Measurements from ENCODE around the gene CYREN.
"Not testable (repeated sequence)": the region's sequence is repeated elsewhere in the genome, so short reads cannot be mapped to it uniquely, and the experiment has no call there.

The CYREN gene

GRCh38 chr7:135174941-135175340 is 4.4 kb upstream of the CYREN start:
- DNase-seq, result no peak

DNA sequence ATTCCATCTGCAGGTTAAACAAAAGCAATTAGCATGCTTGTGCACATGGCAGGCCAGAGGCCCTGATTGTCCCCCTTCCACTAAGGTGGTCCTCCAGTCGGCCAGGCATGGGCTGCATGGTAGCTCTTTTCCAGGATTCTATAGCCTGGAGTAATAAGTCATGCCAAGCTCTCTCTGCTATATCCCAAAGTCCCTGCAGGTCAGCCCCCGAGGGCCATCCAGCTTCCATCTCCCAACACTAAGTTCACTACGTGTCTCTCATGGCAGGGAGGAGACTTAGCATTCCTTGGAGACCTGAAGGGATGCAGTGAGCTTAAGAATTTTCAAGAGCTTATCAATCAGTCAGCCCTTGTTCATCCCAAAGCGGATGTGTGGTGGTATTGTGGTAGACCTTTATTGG is 3.4 kb upstream of the CYREN start:
- not testable (repeated sequence) for DNase-seq

- not testable (repeated sequence) for DNase-seq
Observed at GRCh38 chr7:135171581-135172291, 1.2 kb upstream of the CYREN start.

DNA sequence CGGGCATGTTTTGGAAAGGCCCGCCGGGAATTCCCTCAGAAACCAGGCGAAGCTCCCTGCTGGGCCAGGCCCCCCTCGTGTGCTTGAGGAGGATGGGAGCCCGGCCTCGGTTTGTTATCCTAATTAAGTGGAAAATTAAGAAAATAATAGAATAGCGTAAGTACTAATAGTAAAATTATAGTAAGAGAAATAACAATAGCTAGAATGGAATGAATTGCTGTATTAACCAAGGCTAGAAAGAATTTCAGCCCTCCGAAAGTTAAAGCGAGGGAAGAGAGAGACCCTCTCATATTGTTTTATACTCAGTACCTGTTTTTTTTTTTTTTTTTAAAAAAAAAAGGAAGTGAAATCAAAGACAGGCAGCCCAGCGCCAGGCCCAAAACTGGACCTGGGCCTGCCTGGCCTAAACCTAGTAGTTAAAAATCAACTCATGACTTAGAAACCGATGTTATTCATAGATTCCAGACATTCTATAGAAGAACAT is 533 bp upstream of the CYREN start:
- DNase-seq, result not testable (repeated sequence)

DNA sequence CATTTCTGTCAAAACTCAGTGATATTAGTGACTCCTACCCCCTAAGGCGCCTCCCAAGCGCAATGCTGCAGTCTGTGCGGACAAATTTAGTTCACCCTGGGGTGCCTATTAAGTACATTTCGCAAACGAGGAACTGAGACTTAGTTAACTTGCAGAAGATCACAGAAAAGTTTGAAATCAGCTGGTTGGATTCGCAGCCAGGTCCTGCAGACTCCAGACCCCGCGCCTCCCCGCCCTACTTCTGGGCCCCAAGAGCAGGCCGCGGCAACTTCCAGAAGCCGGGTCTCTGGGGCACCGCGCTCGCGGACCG is 588 bp downstream of the CYREN start:
- no peak for DNase-seq

GRCh38 chr7:135169141-135169963 is 1.2 kb downstream of the CYREN start:
- DNase-seq, result peak; percentile 32 to 62

DNA sequence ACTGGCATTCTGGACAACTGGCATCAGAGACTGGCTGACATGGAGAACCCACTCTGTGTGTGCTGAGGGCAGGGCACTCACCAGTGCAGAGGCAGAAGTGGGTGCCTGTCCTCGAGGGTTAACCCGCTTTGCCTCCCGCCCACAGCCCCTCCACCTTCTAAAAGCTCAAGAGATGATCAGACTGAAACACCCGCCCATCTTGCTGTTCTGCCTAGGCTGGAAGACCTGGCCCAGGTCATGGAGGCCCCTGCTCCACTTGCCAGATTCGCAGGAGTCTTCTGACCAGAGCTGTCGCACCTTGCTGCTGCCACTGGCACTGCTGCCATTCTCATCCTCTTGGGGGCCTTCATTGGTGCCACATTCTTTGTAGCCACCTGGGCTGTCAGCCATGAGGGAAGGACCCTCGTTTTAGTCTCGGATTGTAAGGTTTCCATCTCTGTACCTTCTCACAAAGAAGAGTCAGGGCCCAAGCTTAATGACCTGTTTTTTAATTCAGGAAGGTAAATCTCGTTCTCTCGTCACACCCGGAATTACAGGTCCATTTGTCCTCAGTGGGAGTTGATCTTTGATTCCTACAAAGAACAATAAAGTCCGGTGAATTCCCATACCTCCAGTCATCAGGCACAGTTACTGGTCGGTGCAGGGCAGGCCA is 1.9 kb downstream of the CYREN start:
- no peak for DNase-seq

DNA sequence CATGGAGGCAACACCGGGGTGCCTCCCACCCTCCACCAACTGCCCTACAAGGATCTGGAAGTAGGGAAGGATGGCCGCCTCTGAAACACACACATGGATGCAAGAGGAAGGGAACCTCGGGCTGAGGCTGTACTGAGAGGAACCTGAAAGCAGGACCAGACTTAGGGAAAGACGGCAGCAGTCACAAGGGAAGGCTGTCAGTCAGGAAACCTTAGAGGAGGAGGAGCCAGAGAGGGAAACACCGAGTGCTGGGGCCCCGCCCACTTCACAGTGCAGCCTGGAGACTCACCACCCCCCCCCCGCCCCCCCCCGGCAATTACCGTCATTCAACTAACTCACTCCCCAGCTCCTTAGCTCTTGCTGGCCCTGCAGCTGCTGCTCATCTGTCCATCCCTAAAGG is 2.5 kb downstream of the CYREN start:
- no peak for DNase-seq

DNA sequence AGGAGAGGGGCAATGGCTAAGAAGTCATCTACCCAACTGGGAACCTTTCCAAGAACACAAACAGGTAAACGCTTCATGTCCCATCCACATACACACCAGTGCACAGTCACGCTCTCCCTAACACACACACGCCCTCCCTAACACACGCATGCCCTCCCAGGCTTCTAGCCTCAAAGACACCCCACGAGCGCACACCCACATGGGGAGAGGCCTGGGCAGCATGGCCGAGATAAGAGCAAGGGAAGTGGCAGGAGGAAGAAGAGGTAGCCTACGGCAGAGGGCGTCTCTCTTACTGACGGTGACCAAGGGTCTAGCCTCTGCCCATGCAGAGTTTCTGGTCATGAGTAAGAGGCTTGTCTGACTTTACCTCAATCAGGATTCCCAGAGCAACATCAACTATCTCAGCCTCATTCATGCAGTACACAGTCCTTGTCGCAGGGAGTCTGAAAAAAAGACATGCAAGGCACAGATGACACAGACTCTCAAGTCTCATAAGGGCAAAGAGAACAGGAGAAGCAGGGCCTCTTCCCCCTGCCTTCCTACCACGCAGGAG is 3.1 kb downstream of the CYREN start:
- no peak for DNase-seq

DNA sequence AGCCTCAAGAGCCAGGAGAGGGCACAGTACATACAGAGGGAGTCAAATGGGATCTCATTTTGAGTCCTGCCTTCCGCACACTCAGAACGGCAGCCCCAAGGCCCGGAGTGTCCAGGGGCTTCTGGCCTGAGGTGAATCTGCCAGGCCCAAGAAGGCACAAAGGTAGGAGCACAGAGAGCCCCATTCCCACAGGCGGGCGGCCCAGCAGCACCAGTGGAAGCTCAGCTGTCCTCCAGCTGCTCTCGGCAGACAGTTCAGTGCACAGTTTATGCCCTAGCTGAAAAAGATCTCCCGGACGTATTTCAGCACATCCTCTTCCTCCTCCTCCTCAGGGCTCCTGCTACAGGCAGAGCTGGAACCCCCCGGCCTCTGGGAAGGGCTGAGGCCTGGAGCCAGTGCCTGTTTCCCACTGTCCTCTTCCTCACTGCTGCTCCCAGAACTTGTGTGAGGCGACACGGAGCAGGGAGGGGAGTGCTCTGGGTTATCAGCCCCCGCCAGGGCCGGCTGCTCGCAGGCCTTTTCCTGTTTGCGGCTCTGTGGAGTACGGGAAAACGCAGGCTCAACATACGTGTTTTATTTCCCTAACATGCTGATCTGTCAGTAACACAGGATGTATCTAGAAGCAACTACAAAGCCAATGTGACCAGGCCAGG is 4.0 kb downstream of the CYREN start:
- DNase-seq, result no peak

DNA sequence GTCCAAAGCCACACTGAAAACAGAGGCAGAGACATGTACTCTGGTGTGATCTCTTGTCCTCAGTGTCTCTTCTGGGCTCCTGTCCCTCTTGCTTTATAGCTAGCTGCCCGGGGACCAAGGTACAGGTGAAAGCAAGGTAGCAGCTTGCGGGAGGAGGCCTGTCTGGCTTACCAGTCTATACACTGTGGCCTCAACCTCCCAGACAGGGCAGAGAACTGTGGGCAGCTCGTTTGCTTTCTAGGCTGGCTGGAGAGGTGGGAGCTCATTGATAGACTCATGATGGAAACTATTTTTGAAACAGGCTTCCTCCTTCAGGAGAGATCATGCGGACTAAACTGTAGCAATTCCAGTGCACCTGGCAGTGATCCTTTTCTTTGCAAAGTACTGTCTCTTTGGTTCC is 4.6 kb downstream of the CYREN start:
- DNase-seq, result no peak

DNA sequence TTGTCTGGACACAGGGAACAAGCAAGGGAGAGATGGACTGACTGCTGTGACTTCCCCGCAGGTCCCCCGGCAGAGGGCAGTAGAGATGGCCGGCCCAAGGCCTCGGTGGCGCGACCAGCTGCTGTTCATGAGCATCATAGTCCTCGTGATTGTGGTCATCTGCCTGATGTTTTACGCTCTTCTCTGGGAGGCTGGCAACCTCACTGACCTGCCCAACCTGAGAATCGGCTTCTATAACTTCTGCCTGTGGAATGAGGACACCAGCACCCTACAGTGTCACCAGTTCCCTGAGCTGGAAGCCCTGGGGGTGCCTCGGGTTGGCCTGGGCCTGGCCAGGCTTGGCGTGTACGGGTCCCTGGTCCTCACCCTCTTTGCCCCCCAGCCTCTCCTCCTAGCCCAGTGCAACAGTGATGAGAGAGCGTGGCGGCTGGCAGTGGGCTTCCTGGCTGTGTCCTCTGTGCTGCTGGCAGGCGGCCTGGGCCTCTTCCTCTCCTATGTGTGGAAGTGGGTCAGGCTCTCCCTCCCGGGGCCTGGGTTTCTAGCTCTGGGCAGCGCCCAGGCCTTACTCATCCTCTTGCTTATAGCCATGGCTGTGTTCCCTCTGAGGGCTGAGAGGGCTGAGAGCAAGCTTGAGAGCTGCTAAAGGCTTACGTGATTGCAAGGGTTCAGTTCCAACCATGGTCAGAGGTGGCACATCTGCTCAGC is 6.0 kb downstream of the CYREN start:
- DNase-seq, result no peak

- DNase-seq, result no peak
Observed at GRCh38 chr7:135162382-135163001, 8.0 kb downstream of the CYREN start.

GRCh38 chr7:135161669-135162068 is 8.8 kb downstream of the CYREN start:
- no peak for DNase-seq

DNA sequence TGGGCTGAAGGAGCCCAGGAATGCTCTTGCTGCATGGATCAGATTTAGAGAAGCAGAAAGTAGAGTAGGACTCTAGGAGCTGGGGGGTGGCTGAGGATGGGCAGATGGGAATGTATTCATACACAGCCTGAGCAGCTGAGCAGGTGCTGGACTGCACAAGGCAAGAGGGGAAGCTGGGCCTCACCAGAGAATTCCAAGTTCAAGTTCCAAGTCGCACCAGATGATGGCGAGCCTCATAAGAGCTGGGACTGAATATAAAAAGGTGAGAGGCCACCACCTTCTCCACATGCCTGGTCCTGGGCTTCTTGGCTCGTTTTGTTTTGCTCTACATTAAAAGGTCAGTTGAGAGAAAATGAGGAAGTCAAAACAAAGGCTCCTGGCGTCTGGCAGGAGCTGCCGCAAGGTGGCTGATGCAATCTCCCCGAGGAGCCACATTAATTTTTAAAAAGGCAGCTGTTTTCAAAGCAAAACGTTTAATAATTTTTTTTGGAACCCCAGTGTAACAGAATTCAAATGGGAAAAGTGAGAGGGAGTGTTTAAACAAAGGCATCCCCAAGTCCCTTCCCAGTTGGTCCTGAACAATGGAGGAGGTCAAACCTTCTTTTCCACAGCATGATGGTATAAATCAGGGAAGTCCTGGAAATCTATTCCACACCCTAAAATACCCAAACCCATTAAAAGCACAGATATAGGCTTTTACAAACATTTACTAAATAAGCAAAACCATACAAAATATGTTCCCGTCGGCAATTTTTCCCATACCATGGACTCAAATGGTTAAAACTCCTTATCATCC is 9.5 kb downstream of the CYREN start:
- DNase-seq, result no peak

DNA sequence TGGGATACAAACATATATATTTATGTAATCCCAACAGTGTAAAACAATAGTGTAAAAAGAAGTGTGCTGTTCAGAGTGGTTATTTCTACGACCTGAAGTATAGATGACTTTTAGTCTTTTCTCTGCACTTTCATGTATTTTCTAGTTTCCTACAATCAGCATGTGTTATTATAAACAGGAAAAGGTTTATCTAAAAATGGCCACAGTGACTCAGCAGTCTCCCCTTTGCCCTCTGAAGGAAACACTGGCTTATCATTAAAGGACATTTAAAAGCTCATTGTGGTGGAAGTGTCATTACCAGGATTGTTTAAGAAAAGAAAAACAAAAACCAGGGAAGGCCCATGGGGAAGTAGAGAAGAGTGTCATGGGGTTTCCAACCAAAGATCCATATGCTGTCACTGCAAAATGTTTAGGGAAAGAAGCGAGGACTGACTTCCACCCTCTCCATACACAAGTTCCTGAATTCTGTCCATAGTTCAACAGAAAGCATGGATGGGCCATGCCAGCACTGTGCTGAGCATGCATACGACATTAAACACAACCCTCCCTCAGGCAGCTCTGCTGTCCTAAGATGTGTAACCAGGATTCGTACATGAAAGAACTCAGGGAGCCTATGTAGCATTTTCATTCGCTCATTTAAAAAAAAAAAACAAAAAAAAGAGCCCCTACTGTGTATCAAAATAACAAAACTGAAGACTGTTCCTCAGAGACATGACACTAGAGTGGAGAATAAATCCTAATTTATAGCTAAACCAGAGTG is 10.2 kb downstream of the CYREN start:
- no peak for DNase-seq

DNA sequence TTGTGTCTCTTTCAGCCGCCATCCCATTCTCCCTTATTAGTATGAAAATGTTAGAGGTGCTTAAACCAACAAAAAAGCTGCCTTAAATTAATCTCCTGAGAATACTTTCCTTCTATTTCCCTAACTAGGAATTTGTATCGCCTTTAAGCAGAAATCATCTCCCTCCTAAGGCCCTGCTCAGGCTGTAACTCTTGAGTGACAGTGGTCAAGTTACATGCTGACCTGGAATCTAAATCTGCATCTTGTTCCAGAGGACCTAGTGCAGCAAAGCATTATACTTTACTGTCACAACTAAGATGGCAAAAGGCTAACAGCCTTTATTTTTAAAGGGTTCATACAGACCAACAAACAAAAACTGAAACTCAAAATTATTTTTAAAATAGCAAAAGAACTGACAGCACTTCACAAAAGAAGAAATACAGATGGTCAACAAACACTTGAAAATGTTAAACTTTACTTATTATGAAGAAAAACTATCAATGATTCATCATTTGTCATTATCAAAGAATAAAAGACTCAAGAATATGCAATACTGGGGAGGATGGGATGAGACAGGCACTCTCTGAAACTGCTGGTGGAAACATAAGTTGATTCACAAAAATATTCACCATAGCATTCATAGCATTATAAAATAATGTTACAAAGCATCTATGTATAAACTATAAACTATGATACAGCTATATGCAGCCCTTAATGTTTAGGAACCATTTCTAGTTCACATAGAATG is 11.0 kb downstream of the CYREN start:
- DNase-seq, result no peak

- no peak for DNase-seq
Observed at GRCh38 chr7:135158874-135159273, 11.6 kb downstream of the CYREN start.

DNA sequence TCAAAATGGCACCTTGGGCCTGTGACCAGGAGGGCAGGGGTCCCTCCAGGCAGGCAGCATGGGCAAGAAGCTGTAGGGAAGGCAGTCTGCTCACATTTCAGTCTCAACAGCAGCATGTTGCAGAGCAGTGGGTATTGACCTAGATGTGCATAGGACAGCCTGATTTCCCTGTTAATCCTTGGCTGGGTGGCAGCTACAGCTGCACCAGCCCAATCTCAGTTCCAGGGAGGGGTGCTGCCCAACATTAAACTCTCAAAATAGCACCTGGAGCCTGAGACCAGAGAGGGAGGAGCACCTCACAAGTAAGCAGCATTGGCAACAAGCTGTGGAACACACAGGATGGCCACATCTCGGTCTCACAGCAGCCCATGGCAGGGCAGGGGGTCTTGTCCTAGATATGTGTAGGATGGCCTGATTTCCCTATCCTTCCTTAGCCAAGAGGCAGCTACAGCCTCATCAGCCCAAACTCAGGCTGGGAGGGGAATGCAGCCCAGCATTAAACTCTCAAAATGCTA is 12.3 kb downstream of the CYREN start:
- DNase-seq, result no peak
